ENCODE measurements around the gene L3MBTL1. TPM values are rescaled to one million over a fixed set of nuclear protein-coding genes. Genes with fewer than 3 reads are reported as not detected.
A peak's percentile ranks its signal among the peaks of the same experiment; 100 is the strongest.
"Not testable (repeated sequence)": the region's sequence is repeated elsewhere in the genome, so short reads cannot be mapped to it uniquely, and the experiment has no call there.

L3MBTL1 gene
- total RNA-seq, 1 donor from 2014 or later = 5.0 TPM

- no peak for TF ChIP-seq CTCF (IDR thresholded peaks at IDR 0.05; ENCODE audit: insufficient read depth, low read length, severe bottlenecking)
- DNase-seq (ENCODE audit: low read depth) (no peak), FAIRE-seq (no peak)
Observed at GRCh38 chr20:43583133-43583864, 75.8 kb downstream of the L3MBTL1 start.

GRCh38 chr20:43583982-43584432, 76.5 kb downstream of the L3MBTL1 start:
- Histone ChIP-seq H3K36me3 (ENCODE audit: control insufficient read depth, insufficient read depth, low read length) (no peaks in the 10 kb centered on the region), H3K27me3 (ENCODE audit: control insufficient read depth, insufficient read depth, low read length) (no peaks in the 10 kb centered on the region), H3K4me3 (ENCODE audit: low read depth, low read length) (no peak overlapping the region)
- DNase-seq (ENCODE audit: low read depth) (peak; percentile 90), FAIRE-seq (no peak)
- no peak for TF ChIP-seq CTCF (IDR thresholded peaks at IDR 0.05; ENCODE audit: insufficient read depth, low read length, severe bottlenecking)

More at GRCh38 chr20:43583133-43583864, 75.8 kb downstream of the L3MBTL1 start:
- no peaks in the 10 kb centered on the region for H3K27me3 ChIP-seq (ENCODE audit: control insufficient read depth, insufficient read depth, low read length)
- no peaks in the 10 kb centered on the region for H3K36me3 ChIP-seq (ENCODE audit: control insufficient read depth, insufficient read depth, low read length)
- H3K4me3 ChIP-seq (ENCODE audit: low read depth, low read length) = no peak overlapping the region

- FAIRE-seq (no peak), DNase-seq (ENCODE audit: low read depth) (no peak)
- no peak for TF ChIP-seq CTCF (IDR thresholded peaks at IDR 0.05; ENCODE audit: insufficient read depth, low read length, severe bottlenecking)
- no peaks in the 10 kb centered on the region for H3K27me3 ChIP-seq (ENCODE audit: control insufficient read depth, insufficient read depth, low read length)
- no peak overlapping the region for H3K4me3 ChIP-seq (ENCODE audit: low read depth, low read length)
- no peaks in the 10 kb centered on the region for H3K36me3 ChIP-seq (ENCODE audit: control insufficient read depth, insufficient read depth, low read length)
Observed at GRCh38 chr20:43584448-43585136, 77.1 kb downstream of the L3MBTL1 start.

- no peak for FAIRE-seq
- no peaks in the 10 kb centered on the region for H3K36me3 ChIP-seq (ENCODE audit: control insufficient read depth, insufficient read depth, low read length)
Observed at GRCh38 chr20:43586641-43587040, 79.1 kb downstream of the L3MBTL1 start.

GRCh38 chr20:43588526-43588925, 81.0 kb downstream of the L3MBTL1 start:
- not testable (repeated sequence) for H3K36me3 ChIP-seq (ENCODE audit: control insufficient read depth, insufficient read depth, low read length); FAIRE-seq; H3K4me3 ChIP-seq (ENCODE audit: low read depth, low read length); DNase-seq (ENCODE audit: low read depth); H3K27me3 ChIP-seq (ENCODE audit: control insufficient read depth, insufficient read depth, low read length)

More at GRCh38 chr20:43586641-43587040, 79.1 kb downstream of the L3MBTL1 start:
- TF ChIP-seq CTCF (IDR thresholded peaks at IDR 0.05; ENCODE audit: insufficient read depth, low read length, severe bottlenecking) = no peak
- no peak for DNase-seq (ENCODE audit: low read depth)
- no peaks in the 10 kb centered on the region for H3K27me3 ChIP-seq (ENCODE audit: control insufficient read depth, insufficient read depth, low read length)
- H3K4me3 ChIP-seq (ENCODE audit: low read depth, low read length) = no peak overlapping the region

- H3K36me3 ChIP-seq (ENCODE audit: control insufficient read depth, insufficient read depth, low read length) = no peaks in the 10 kb centered on the region
- TF ChIP-seq CTCF (IDR thresholded peaks at IDR 0.05; ENCODE audit: insufficient read depth, low read length, severe bottlenecking) = no peak
- peak overlapping the region; percentile 78 for H3K4me3 ChIP-seq (ENCODE audit: low read depth, low read length)
- FAIRE-seq (no peak), DNase-seq (ENCODE audit: low read depth) (no peak)
- H3K27me3 ChIP-seq (ENCODE audit: control insufficient read depth, insufficient read depth, low read length) = no peaks in the 10 kb centered on the region
Observed at GRCh38 chr20:43590036-43590391, 82.5 kb downstream of the L3MBTL1 start.

Data from bronchial epithelial cell (primary cell).